Measurements from ENCODE around the gene GRK5. TPM values are rescaled to one million over a fixed set of nuclear protein-coding genes. Genes with fewer than 3 reads are reported as not detected.

The GRK5 gene
- total RNA-seq, 2 donors from 2014 or later, result 3.4 to 4.9 TPM

DNA sequence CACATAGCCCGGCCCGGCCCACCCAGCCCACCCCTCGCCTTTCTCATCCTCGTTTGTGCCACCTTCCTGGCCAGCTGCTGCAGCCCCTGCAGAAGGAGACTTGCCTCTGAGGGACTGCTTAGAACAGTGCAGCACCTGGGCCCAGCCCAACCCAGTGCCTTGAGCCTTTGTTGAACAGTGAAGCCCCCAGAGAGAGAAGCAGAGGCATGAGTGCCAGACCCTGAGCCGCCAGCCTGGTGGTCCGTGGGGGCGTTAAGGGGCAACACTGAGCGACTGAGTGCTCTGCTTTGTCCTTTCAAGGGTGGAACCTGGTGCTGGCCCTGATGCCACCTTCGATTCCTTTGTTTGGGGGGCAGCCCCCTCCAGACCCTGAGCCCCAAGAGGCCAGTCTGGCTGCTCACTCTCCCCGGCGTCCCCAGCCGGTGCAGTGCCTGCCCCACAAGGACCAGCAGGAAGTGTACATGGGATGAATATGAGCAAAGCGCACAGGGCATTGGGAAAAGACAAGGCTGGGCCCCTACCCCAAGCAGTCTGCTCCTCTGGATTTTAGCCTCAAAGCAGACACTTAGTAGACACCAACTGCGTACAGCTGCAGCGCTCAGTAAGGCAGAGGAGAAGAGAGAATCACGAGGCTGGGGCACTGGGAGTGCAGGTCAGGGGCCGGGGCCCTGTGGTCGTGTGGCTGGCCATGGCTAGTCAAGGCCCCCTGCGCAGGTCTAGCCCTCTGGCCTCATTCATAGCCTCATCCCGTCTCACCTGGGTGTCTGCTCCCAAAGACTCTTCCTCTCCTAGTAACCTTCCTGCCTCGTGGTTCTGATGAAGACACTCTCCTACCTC lies 239.3 kb downstream of the GRK5 start:
- WGBS, 2 donors, result 80 to 83% methylated on average over 15 to 21 of the region's 21 CpGs
- Histone ChIP-seq H3K9me3 (no peaks in the 10 kb centered on the region), H3K4me3 (no peak overlapping the region), H3K27me3 (no peaks in the 10 kb centered on the region), H3K27ac (no peak overlapping the region), H3K36me3 (replicated peaks in 1 of 2; ENCODE audit: insufficient read depth in 1 of 2, low read depth in 2 of 2) (no peaks in the 10 kb centered on the region), H3K4me1 (no peaks in the 10 kb centered on the region)
- DNase-seq (no peak), ATAC-seq (no peak)
- intact Hi-C loops (cut with DNase I), result loop anchor here (5.0 kb wide), 1 partner anchor 249 kb away; no protein-coding TSS in a partner anchor
- TF ChIP-seq, protein P1, sequence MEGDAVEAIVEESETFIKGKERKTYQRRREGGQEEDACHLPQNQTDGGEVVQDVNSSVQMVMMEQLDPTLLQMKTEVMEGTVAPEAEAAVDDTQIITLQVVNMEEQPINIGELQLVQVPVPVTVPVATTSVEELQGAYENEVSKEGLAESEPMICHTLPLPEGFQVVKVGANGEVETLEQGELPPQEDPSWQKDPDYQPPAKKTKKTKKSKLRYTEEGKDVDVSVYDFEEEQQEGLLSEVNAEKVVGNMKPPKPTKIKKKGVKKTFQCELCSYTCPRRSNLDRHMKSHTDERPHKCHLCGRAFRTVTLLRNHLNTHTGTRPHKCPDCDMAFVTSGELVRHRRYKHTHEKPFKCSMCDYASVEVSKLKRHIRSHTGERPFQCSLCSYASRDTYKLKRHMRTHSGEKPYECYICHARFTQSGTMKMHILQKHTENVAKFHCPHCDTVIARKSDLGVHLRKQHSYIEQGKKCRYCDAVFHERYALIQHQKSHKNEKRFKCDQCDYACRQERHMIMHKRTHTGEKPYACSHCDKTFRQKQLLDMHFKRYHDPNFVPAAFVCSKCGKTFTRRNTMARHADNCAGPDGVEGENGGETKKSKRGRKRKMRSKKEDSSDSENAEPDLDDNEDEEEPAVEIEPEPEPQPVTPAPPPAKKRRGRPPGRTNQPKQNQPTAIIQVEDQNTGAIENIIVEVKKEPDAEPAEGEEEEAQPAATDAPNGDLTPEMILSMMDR (IDR thresholded peaks at IDR 0.05), result no peak
- TF ChIP-seq POLR2A (IDR thresholded peaks at IDR 0.05), result no peak

DNA sequence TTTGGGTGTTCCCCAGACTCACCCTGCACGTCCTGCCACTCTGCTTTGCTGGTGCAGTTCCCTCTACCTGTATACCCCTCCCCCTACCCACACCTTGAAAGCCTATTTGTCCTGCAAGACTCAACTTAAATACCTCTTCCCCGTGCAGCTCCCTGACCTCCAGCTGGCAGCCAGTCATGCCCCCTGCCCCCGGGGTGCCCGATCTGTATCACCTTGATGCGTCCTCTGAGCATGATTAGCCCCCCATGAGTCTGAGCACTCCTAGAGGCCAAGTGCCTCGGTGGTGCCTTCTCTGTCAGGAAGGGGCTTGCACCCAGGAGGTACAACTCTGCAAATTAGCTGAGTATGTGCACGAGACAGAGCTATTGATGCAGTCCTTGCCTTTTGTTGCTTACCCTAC lies 240.1 kb downstream of the GRK5 start:
- no peak for TF ChIP-seq POLR2A (IDR thresholded peaks at IDR 0.05)
- TF ChIP-seq, protein P1 (IDR thresholded peaks at IDR 0.05), result no peak
- Histone ChIP-seq H3K9me3 (no peaks in the 10 kb centered on the region), H3K27me3 (no peaks in the 10 kb centered on the region), H3K4me1 (no peaks in the 10 kb centered on the region), H3K4me3 (no peak overlapping the region), H3K27ac (no peak overlapping the region), H3K36me3 (replicated peaks in 1 of 2; ENCODE audit: insufficient read depth in 1 of 2, low read depth in 2 of 2) (no peaks in the 10 kb centered on the region)
- 79 to 88% methylated on average over 7 of the region's 7 CpGs for WGBS, 2 donors
- intact Hi-C loops (cut with DNase I), result loop anchor here (5.0 kb wide), 1 partner anchor 250 kb away; no protein-coding TSS in a partner anchor
- no peak for ATAC-seq
- no peak for DNase-seq

DNA sequence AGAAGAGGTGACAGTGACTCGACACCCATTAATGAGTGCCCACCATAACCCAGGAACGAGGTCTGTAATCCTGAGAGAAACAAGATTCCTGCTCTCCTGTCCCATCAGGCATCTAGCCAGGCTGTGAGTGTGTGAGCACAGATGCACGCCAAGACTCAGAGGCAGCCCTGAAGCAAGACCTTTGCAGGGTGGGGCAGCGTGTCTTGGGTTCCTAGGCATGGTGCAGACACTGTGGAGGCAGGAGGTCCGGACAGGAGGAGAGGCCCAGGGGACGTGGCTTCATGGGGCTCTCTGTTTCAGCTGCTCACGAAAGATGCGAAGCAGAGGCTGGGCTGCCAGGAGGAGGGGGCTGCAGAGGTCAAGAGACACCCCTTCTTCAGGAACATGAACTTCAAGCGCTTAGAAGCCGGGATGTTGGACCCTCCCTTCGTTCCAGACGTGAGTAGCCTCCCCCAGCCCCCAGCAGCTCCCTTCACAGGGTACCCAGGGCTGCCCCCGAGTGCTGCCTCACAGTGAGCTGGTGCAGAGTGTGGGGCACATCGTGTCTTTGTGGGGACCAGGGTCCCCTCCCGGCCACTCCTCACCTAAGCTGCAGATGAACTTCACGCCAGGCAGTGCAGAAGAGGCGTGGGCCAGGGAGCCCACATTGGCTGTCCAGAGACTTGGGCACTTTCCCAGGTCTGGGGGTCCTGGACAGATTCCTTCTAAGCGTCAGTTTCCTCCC lies 240.6 kb downstream of the GRK5 start:
- WGBS, 2 donors, result 81 to 87% methylated on average over 13 to 18 of the region's 18 CpGs
- intact Hi-C loops (cut with DNase I), result loop anchor here (5.0 kb wide), 1 partner anchor 251 kb away; no protein-coding TSS in a partner anchor
- no peaks in the 10 kb centered on the region for H3K27me3 ChIP-seq

DNA sequence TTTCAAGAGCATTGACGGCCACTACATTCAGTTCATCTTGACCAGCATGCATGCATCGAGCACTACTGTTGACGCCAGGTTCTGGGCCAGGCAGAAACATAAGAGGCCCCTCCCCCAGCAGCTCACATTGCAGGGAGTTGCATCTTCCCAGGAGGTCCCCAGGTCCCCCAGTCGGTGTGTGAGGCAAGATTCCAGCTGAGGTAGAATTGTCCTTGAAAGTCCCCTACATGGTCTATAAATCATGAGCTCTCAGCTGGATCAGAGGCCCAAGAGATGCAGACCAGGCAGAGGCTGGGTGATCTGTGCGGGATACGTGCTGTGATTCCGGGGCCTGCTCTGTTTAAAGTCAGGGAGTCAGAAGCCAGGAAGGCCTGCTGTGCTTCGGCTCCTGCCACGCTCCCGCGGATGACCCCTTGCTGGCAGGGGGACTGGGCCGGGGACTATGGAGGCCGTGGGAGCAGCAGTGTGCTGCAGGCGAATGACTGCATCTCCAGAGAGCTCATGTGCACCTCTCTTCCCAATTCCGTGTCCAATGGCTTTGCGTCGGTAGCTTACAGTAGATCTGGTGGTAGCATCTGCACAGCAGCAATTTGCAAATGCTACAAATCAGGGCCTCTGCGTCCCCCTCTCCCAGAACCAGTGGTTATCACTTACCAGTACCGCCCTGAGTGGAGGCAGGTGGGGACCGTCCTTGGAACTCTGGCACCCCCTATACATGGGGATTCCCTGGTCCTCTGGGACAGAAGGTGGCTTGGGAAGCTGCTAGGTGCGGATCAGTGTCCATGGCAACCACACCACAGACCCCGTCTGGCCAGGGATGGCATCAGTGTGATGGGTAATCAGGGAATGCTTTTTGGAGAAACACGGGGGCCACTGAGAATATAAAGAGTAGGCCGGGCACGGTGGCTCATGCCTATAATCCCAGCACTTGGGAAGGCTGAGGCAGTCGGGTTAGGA lies 241.5 kb downstream of the GRK5 start:
- WGBS, 2 donors, result 77 to 85% methylated on average over 25 to 26 of the region's 26 CpGs
- Histone ChIP-seq H3K4me1 (no peaks in the 10 kb centered on the region), H3K27ac (no peak overlapping the region), H3K4me3 (no peak overlapping the region), H3K27me3 (no peaks in the 10 kb centered on the region), H3K36me3 (replicated peaks in 1 of 2; ENCODE audit: insufficient read depth in 1 of 2, low read depth in 2 of 2) (no peaks in the 10 kb centered on the region), H3K9me3 (no peaks in the 10 kb centered on the region)
- ATAC-seq, result no peak
- TF ChIP-seq, protein P1 (IDR thresholded peaks at IDR 0.05), result no peak
- TF ChIP-seq POLR2A (IDR thresholded peaks at IDR 0.05), result no peak
- intact Hi-C loops (cut with DNase I), result loop anchor here (5.0 kb wide), 1 partner anchor 252 kb away; no protein-coding TSS in a partner anchor
- no peak for DNase-seq

More for the DNA sequence above, 240.6 kb downstream of the GRK5 start:
- Histone ChIP-seq H3K4me1 (no peaks in the 10 kb centered on the region), H3K36me3 (replicated peaks in 1 of 2; ENCODE audit: insufficient read depth in 1 of 2, low read depth in 2 of 2) (no peaks in the 10 kb centered on the region), H3K27ac (no peak overlapping the region), H3K9me3 (no peaks in the 10 kb centered on the region), H3K4me3 (no peak overlapping the region)
- no peak for ATAC-seq
- DNase-seq, result no peak
- TF ChIP-seq POLR2A (IDR thresholded peaks at IDR 0.05), result no peak
- TF ChIP-seq, protein P1 (IDR thresholded peaks at IDR 0.05), result no peak
